Astrocyte (in vitro differentiated cells and primary cell): ENCODE data around the gene SH3D21.
A peak's percentile ranks its signal among the peaks of the same experiment; 100 is the strongest.

Experiments used
- CTCF ChIP-seq: IDR thresholded peaks from 2 replicates; pipeline ENCODE4 v1.5.1; 2011; ENCODE audit warnings: low read depth, mild to moderate bottlenecking, inconsistent platforms, low read length, moderate library complexity; ENCODE audit not compliant: insufficient read depth
- EZH2 ChIP-seq: IDR thresholded peaks from 2 replicates; pipeline ENCODE4 v1.6.1; 2012; ENCODE audit warnings: mild to moderate bottlenecking, low read length, inconsistent platforms; ENCODE audit not compliant: insufficient read depth

- TF ChIP-seq CTCF (peak; percentile 79), EZH2 (no peak)
Measured at GRCh38 chr1:36285443-36286101, 20.6 kb upstream of the SH3D21 start.
